ENCODE measurements around the gene GNL3L.

Gene GNL3L

DNA sequence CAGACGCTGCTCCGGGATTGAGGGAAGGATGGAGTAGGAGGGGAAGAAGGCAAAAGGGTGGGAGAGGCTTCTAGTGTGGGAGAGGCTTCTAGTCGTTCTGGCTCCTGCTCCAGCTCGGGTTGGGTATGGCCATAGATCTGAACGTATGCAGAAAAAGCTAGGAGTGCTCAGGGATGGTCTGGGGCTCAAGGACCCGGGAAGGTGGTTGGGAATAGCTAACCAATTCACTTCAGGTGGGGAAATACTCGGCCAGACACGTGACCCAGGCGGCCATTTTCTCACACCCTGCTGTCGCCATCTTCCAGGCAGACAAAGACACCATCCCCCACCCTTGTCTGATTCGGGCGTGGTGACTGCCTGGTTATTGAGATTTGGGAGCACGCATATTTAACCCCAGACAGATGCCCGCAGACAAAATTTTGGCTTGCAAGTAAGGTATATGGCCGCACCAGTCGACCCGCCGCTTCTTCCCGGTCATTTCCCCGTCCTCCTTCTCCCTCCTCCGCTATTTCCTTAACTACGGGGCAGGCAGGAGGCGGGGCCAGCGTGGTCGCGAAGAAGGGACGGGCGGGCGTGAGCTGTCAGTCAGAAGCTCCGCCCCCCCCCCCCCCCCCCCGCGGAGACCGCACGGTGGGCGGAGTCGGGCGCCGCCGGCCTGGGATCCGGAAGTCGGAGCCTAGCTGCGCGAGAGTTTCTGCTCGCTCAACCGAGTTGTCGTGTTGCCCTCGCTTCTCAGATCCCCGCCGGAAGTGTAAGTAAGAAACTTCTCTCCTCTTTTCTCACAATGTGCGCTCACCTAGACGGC, at the start of gene GNL3L:
Gene GNL3L, plus strand, starts transcription at position 668 of the 805 bp plus-strand sequence. CDS start 2,348 bp downstream, outside the sequence.
- Histone ChIP-seq H3K4me3 (ENCODE audit: low read depth in 1 of 2, low read length in 2 of 2) (peak within 1 kb of the TSS; percentile 34 to 97), H3K9me3 (ENCODE audit: insufficient read depth, low read length, severe bottlenecking) (no peaks in the 10 kb centered on the region), H2AFZ (ENCODE audit: low read depth, low read length) (peak within 1 kb of the TSS; percentile 92), H3K27ac (ENCODE audit: low read length) (peak within 1 kb of the TSS; percentile 97), H3K4me2 (ENCODE audit: insufficient read depth, low read length) (peak within 1 kb of the TSS; percentile 75), H3K4me1 (ENCODE audit: insufficient read depth, low read length) (peaks cover 43% of the 10 kb centered on the region), H3K27me3 (ENCODE audit: insufficient read depth, low read length, poor library complexity) (no peaks in the 10 kb centered on the region), H3K9ac (ENCODE audit: low read depth, low read length) (peak within 1 kb of the TSS; percentile 69), H3K36me3 (ENCODE audit: insufficient read depth, low read length) (peaks cover 29% of the 10 kb centered on the region), H4K20me1 (ENCODE audit: insufficient read depth, low read length) (0 out of 2 replicates have a peak, but pooled peaks cover 8% of the 10 kb centered on the region), H3K79me2 (ENCODE audit: insufficient read depth, low read length) (peaks cover 46% of the 10 kb centered on the region)
- TF ChIP-seq, protein P1, sequence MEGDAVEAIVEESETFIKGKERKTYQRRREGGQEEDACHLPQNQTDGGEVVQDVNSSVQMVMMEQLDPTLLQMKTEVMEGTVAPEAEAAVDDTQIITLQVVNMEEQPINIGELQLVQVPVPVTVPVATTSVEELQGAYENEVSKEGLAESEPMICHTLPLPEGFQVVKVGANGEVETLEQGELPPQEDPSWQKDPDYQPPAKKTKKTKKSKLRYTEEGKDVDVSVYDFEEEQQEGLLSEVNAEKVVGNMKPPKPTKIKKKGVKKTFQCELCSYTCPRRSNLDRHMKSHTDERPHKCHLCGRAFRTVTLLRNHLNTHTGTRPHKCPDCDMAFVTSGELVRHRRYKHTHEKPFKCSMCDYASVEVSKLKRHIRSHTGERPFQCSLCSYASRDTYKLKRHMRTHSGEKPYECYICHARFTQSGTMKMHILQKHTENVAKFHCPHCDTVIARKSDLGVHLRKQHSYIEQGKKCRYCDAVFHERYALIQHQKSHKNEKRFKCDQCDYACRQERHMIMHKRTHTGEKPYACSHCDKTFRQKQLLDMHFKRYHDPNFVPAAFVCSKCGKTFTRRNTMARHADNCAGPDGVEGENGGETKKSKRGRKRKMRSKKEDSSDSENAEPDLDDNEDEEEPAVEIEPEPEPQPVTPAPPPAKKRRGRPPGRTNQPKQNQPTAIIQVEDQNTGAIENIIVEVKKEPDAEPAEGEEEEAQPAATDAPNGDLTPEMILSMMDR (IDR thresholded peaks at IDR 0.05; ENCODE audit: borderline replicate concordance, extremely low read depth, low read length, poor library complexity, severe bottlenecking): no peak
- TF ChIP-seq EZH2 (IDR thresholded peaks at IDR 0.05; ENCODE audit: borderline replicate concordance, low read depth, low read length, severe bottlenecking): no peak
- ATAC-seq (ENCODE audit: insufficient read depth, low read depth): peak; percentile 87
- DNase-seq: peak; percentile 89

- TF ChIP-seq, protein P1 (IDR thresholded peaks at IDR 0.05; ENCODE audit: borderline replicate concordance, extremely low read depth, low read length, poor library complexity, severe bottlenecking): no peak
- no peak for TF ChIP-seq EZH2 (IDR thresholded peaks at IDR 0.05; ENCODE audit: borderline replicate concordance, low read depth, low read length, severe bottlenecking)
- H3K4me2 ChIP-seq (ENCODE audit: insufficient read depth, low read length): no peak overlapping the region
- no peaks in the 10 kb centered on the region for H3K27me3 ChIP-seq (ENCODE audit: insufficient read depth, low read length, poor library complexity)
- no peaks in the 10 kb centered on the region for H3K79me2 ChIP-seq (ENCODE audit: insufficient read depth, low read length)
- H4K20me1 ChIP-seq (ENCODE audit: insufficient read depth, low read length): no peaks in the 10 kb centered on the region
- ATAC-seq (ENCODE audit: insufficient read depth, low read depth) (no peak), DNase-seq (no peak)
- no peaks in the 10 kb centered on the region for H3K4me1 ChIP-seq (ENCODE audit: insufficient read depth, low read length)
- no peaks in the 10 kb centered on the region for H3K9me3 ChIP-seq (ENCODE audit: insufficient read depth, low read length, severe bottlenecking)
- H2AFZ ChIP-seq (ENCODE audit: low read depth, low read length): no peak overlapping the region
- no peaks in the 10 kb centered on the region for H3K36me3 ChIP-seq (ENCODE audit: insufficient read depth, low read length)
- H3K4me3 ChIP-seq (ENCODE audit: low read depth in 1 of 2, low read length in 2 of 2): no peak overlapping the region
- no peak overlapping the region for H3K27ac ChIP-seq (ENCODE audit: low read length)
- no peak overlapping the region for H3K9ac ChIP-seq (ENCODE audit: low read depth, low read length)
These were observed 47.0 kb upstream of the GNL3L start for GRCh38 chrX:54482839-54483593.

- Histone ChIP-seq H3K4me1 (ENCODE audit: insufficient read depth, low read length) (no peaks in the 10 kb centered on the region), H3K27ac (ENCODE audit: low read length) (no peak overlapping the region), H3K4me3 (ENCODE audit: low read depth in 1 of 2, low read length in 2 of 2) (no peak overlapping the region), H2AFZ (ENCODE audit: low read depth, low read length) (no peak overlapping the region), H3K36me3 (ENCODE audit: insufficient read depth, low read length) (no peaks in the 10 kb centered on the region), H3K9ac (ENCODE audit: low read depth, low read length) (no peak overlapping the region), H3K4me2 (ENCODE audit: insufficient read depth, low read length) (no peak overlapping the region), H3K9me3 (ENCODE audit: insufficient read depth, low read length, severe bottlenecking) (no peaks in the 10 kb centered on the region), H3K79me2 (ENCODE audit: insufficient read depth, low read length) (no peaks in the 10 kb centered on the region), H3K27me3 (ENCODE audit: insufficient read depth, low read length, poor library complexity) (no peaks in the 10 kb centered on the region), H4K20me1 (ENCODE audit: insufficient read depth, low read length) (no peaks in the 10 kb centered on the region)
- ATAC-seq (ENCODE audit: insufficient read depth, low read depth) (no peak), DNase-seq (no peak)
- TF ChIP-seq, protein P1 (IDR thresholded peaks at IDR 0.05; ENCODE audit: borderline replicate concordance, extremely low read depth, low read length, poor library complexity, severe bottlenecking): no peak
- TF ChIP-seq EZH2 (IDR thresholded peaks at IDR 0.05; ENCODE audit: borderline replicate concordance, low read depth, low read length, severe bottlenecking): no peak
These were observed 46.1 kb upstream of the GNL3L start for GRCh38 chrX:54483946-54484345.
